CD14-positive monocyte (primary cell): Measurements from ENCODE around the gene SPTLC2. TPM values are rescaled to one million over a fixed set of nuclear protein-coding genes. Genes with fewer than 3 reads are reported as not detected.

Experiments
- DNase-seq, 3 donors: peaks; one replicate each; pipeline ENCODE4 v3.0.0-alpha.2; 2011 to 2022
- H2AFZ ChIP-seq: 2 replicates; pipeline ENCODE4 v1.6.0; 2012; ENCODE audit warnings: mild to moderate bottlenecking, low read depth, low read length, inconsistent platforms; ENCODE audit not compliant: insufficient read depth, poor library complexity, severe bottlenecking
- H3K27ac ChIP-seq, 2 donors: 1 replicate in 1 of 2; 2 replicates in 1 of 2; pipeline ENCODE4 v1.5.1; 2012 to 2013; ENCODE audit warnings: low read length in 2 of 2, control low read depth in 1 of 2, inconsistent platforms in 1 of 2, low read depth in 1 of 2, mild to moderate bottlenecking in 1 of 2
- H3K27me3 ChIP-seq, 2 donors: one replicate each; pipeline versions ENCODE4 v1.6.0 to v1.6.1; 2011 to 2013; ENCODE audit warnings: low read length in 2 of 2; ENCODE audit not compliant: control insufficient read depth in 2 of 2, insufficient read depth in 2 of 2
- H3K36me3 ChIP-seq, 2 donors: replicated peaks in 1 of 2; 1 replicate in 1 of 2; 2 replicates in 1 of 2; pipeline versions ENCODE4 v1.5.1 to v1.6.1; 2012 to 2013; ENCODE audit warnings: low read length in 2 of 2, control low read depth in 1 of 2, inconsistent platforms in 1 of 2, mild to moderate bottlenecking in 1 of 2; ENCODE audit not compliant: insufficient read depth in 2 of 2, control insufficient read depth in 1 of 2
- H3K4me1 ChIP-seq, 2 donors: 1 replicate in 1 of 2; 2 replicates in 1 of 2; pipeline versions ENCODE4 v1.5.1 to v1.6.1; 2012 to 2013; ENCODE audit warnings: low read length in 2 of 2, control low read depth in 1 of 2, inconsistent platforms in 1 of 2, mild to moderate bottlenecking in 1 of 2, moderate library complexity in 1 of 2; ENCODE audit not compliant: insufficient read depth in 2 of 2, control insufficient read depth in 1 of 2
- H3K4me2 ChIP-seq: replicated peaks from 2 replicates; pipeline ENCODE3; 2012; ENCODE audit warnings: low read length, moderate library complexity, mild to moderate bottlenecking; ENCODE audit not compliant: poor library complexity, severe bottlenecking; ENCODE audit errors: extremely low read depth
- H3K4me3 ChIP-seq, 3 experiments: fragments of 200-600 bp in 1 of 3; sonication (generic) in 1 of 3; replicated peaks in 1 of 3; 1 replicate in 2 of 3; 2 replicates in 1 of 3; pipeline ENCODE4 v1.5.1; 2011 to 2013; ENCODE audit warnings: low read length in 3 of 3, mild to moderate bottlenecking in 3 of 3, control low read depth in 2 of 3, low read depth in 2 of 3, inconsistent platforms in 1 of 3, moderate library complexity in 1 of 3
- H3K79me2 ChIP-seq: 2 replicates; pipeline ENCODE4 v1.6.0; 2012; ENCODE audit warnings: mild to moderate bottlenecking, control low read depth, inconsistent platforms, low read length, moderate library complexity; ENCODE audit not compliant: insufficient read depth
- H3K9ac ChIP-seq: 2 replicates; pipeline ENCODE4 v1.6.0; 2017; ENCODE audit warnings: low read length, mild to moderate bottlenecking; ENCODE audit not compliant: insufficient read depth, poor library complexity, severe bottlenecking
- H3K9me3 ChIP-seq, 2 donors: replicated peaks in 1 of 2; 1 replicate in 1 of 2; 2 replicates in 1 of 2; pipeline versions ENCODE4 v1.5.1 to v1.6.1; 2012 to 2013; ENCODE audit warnings: low read length in 2 of 2, control low read depth in 1 of 2; ENCODE audit not compliant: control insufficient read depth in 1 of 2, insufficient read depth in 1 of 2
- H4K20me1 ChIP-seq: 2 replicates; pipeline ENCODE4 v1.6.0; 2012; ENCODE audit warnings: mild to moderate bottlenecking, low read length, control low read depth, moderate library complexity; ENCODE audit not compliant: insufficient read depth
- H3K27ac Mint-ChIP-seq, 7 donors: one replicate each; pipeline ENCODE4 v1.8.0; 2020; ENCODE audit warnings: mild to moderate bottlenecking in 7 of 7, mixed read lengths in 7 of 7, moderate library complexity in 6 of 7, inconsistent platforms in 2 of 7
- H3K27me3 Mint-ChIP-seq, 3 donors: one replicate each; pipeline ENCODE4 v1.8.0; 2021 to 2022; ENCODE audit warnings: low read depth in 3 of 3, mild to moderate bottlenecking in 3 of 3, mixed read lengths in 3 of 3, moderate library complexity in 3 of 3, inconsistent platforms in 1 of 3
- H3K36me3 Mint-ChIP-seq, 2 donors: one replicate each; pipeline ENCODE4 v1.8.0; 2020; ENCODE audit warnings: mixed read lengths in 2 of 2, inconsistent platforms in 1 of 2, mild to moderate bottlenecking in 1 of 2
- H3K4me1 Mint-ChIP-seq: one replicate; pipeline ENCODE4 v1.8.0; 2020; ENCODE audit warnings: mild to moderate bottlenecking, mixed read lengths
- H3K4me3 Mint-ChIP-seq, 2 donors: one replicate each; pipeline ENCODE4 v1.8.0; 2020; ENCODE audit warnings: mild to moderate bottlenecking in 2 of 2, mixed read lengths in 2 of 2, moderate library complexity in 1 of 2
- H3K9me3 Mint-ChIP-seq, 7 donors: one replicate each; pipeline ENCODE4 v1.8.0; 2020 to 2022; ENCODE audit warnings: mixed read lengths in 7 of 7, mild to moderate bottlenecking in 6 of 7, moderate library complexity in 6 of 7, inconsistent platforms in 2 of 7
- WGBS: methylation state at CpG from one replicate; pipeline ENCODE4 v1.1.5; 2013; ENCODE audit warnings: missing lambda C conversion rate; ENCODE audit not compliant: insufficient coverage; 5-methylcytosine and 5-hydroxymethylcytosine counted together
- intact Hi-C, 2 donors: fragments of 100-400 bp; cut with micrococcal nuclease; formaldehyde crosslinking; loops; one replicate each; pipeline versions ENCODE4 v1.15.0 to v1.15.1; 2023
- polyA plus RNA-seq, 3 donors: library from polyadenylated mRNA; depleted of rRNA in 1 of 3; unstranded in 2 of 3; stranded (reverse) in 1 of 3; fragments of 300-500 nt in 2 of 3; fragments of >200 nt in 1 of 3; fragmentation: Illumina TruSeq in 2 of 3; gene quantifications; 1 replicate in 2 of 3; 2 replicates in 1 of 3; pipeline ENCODE4 v1.2.3, GENCODE V29; 2012 to 2021
- TF ChIP-seq, protein P1 (sequence below): fragments of 200-600 bp; IDR thresholded peaks from one replicate; pipeline ENCODE4 v1.8.0; 2022; ENCODE audit warnings: antibody characterized with exemption, mild to moderate bottlenecking

SPTLC2 gene
- polyA plus RNA-seq, 3 donors, result 38.1 to 81.9 (median 73.1) TPM

DNA sequence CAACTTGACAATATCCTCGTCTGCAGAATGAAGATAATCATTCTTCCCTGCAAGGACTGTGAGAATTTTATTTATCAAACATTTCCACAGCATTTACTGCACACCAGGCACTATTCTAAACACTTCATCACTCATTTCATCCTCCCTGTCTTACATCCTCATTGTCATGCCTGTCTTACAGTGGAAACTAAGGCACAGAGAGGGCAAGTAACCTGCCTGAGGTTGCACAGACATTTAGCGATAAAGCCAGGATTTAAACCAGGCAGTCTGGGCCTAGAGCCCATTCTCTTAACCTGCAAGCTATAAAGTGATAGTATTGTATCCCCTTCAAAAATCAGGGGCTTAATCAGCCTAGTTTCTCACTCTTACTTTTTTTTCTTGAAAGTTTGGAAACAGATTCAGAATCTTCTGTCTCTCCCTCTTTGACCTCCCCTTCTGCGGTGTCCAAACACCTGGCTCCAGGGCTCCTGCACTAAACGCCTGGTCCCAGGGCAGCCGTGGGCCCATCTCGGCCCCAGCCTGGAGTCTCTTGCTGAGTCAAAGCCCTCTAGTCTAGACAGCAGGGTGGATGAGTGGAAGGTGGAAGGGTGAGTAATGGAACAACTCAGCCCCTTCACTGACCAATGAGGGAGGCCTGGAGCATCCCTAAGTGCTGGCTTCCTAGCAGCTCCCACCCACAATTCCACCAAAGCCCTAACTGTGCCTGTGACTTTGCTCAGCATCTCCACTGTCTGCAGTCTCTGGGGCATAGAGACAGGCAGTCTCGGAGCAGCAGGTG, 130.3 kb downstream of the SPTLC2 start:
- H3K4me2 ChIP-seq, result no peak overlapping the region
- peaks cover 0 to 2% (median 1%) of the 10 kb centered on the region in 3 donors for H3K27me3 Mint-ChIP-seq
- H2AFZ ChIP-seq, result no peak overlapping the region
- no peaks in the 10 kb centered on the region for H3K4me1 ChIP-seq
- H3K9ac ChIP-seq, result no peak overlapping the region
- H3K27ac ChIP-seq, result no peak overlapping the region
- intact Hi-C loops, result no loop called here
- no peaks in the 10 kb centered on the region for H3K36me3 ChIP-seq
- no peak for DNase-seq
- no peaks in the 10 kb centered on the region for H3K27me3 ChIP-seq
- WGBS, result 91% methylated on average over 4 of the region's 7 CpGs
- no peaks in the 10 kb centered on the region for H3K79me2 ChIP-seq
- no peaks in the 10 kb centered on the region for H3K4me1 Mint-ChIP-seq
- no peaks in the 10 kb centered on the region for H3K9me3 ChIP-seq
- no peak overlapping the region for H3K27ac Mint-ChIP-seq
- no peaks in the 10 kb centered on the region for H3K36me3 Mint-ChIP-seq
- no peaks in the 10 kb centered on the region for H4K20me1 ChIP-seq
- H3K9me3 Mint-ChIP-seq, result no peaks in the 10 kb centered on the region
- H3K4me3 ChIP-seq, result no peak overlapping the region
- TF ChIP-seq, protein P1, sequence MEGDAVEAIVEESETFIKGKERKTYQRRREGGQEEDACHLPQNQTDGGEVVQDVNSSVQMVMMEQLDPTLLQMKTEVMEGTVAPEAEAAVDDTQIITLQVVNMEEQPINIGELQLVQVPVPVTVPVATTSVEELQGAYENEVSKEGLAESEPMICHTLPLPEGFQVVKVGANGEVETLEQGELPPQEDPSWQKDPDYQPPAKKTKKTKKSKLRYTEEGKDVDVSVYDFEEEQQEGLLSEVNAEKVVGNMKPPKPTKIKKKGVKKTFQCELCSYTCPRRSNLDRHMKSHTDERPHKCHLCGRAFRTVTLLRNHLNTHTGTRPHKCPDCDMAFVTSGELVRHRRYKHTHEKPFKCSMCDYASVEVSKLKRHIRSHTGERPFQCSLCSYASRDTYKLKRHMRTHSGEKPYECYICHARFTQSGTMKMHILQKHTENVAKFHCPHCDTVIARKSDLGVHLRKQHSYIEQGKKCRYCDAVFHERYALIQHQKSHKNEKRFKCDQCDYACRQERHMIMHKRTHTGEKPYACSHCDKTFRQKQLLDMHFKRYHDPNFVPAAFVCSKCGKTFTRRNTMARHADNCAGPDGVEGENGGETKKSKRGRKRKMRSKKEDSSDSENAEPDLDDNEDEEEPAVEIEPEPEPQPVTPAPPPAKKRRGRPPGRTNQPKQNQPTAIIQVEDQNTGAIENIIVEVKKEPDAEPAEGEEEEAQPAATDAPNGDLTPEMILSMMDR, result no peak
- H3K4me3 Mint-ChIP-seq, result no peak overlapping the region

DNA sequence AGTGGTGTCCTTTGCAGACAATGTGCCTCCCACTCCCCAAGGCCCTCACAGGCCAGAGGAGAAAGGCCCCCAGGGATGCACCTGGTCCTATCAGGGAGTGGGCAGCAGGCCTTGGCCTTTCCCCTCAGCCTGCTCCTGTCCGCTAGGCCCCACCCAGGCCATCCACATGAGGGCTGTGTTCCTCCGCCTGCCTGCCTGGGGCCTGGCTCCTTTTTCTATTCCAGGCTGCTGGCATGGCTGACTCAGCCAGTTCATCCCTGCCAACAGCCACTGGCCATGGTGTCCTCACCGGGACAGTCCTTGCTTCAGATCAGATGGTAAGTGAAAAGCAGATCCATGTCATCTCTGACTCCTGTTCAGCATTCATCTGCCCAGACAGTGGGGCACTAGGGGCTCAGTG, 131.2 kb downstream of the SPTLC2 start:
- DNase-seq, result no peak
- Histone ChIP-seq H2AFZ (no peak overlapping the region), H3K79me2 (no peaks in the 10 kb centered on the region), H3K9ac (no peak overlapping the region), H3K4me2 (no peak overlapping the region), H3K9me3 (no peaks in the 10 kb centered on the region), H3K27me3 (no peaks in the 10 kb centered on the region), H3K4me3 (no peak overlapping the region), H3K27ac (no peak overlapping the region), H4K20me1 (no peaks in the 10 kb centered on the region), H3K36me3 (no peaks in the 10 kb centered on the region), H3K4me1 (no peaks in the 10 kb centered on the region)
- H3K4me3 Mint-ChIP-seq, result no peak overlapping the region
- peaks cover 0 to 2% (median 1%) of the 10 kb centered on the region in 3 donors for H3K27me3 Mint-ChIP-seq
- H3K36me3 Mint-ChIP-seq, result no peaks in the 10 kb centered on the region
- 100% methylated on average over 3 of the region's 3 CpGs for WGBS
- H3K9me3 Mint-ChIP-seq, result peaks cover 0 to under 1% (median 0%) of the 10 kb centered on the region in 7 donors
- intact Hi-C loops, result no loop called here
- TF ChIP-seq, protein P1, result no peak
- H3K27ac Mint-ChIP-seq, result no peak overlapping the region
- no peaks in the 10 kb centered on the region for H3K4me1 Mint-ChIP-seq
